OCI-LY7 (cell line): ENCODE results near the gene KCNA2. TPM values are rescaled to one million over a fixed set of nuclear protein-coding genes. Genes with fewer than 3 reads are reported as not detected.

ENCODE experiments used
- BruUV-seq: library from RNA; stranded (reverse); fragments of 400-500 nt; replicated peaks from 2 replicates; lab custom pipeline; 2021; lab: Mats Ljungman, UMichigan
- CTCF ChIA-PET: fragments of 300-600 bp; sonication (Branson Sonifier 250); formaldehyde crosslinking; loops from one replicate; lab custom pipeline; 2022; ENCODE audit warnings: antibody characterized with exemption; ENCODE audit not compliant: unreplicated experiment; lab: Charles Lee
- POLR2A ChIA-PET: fragments of 300-600 bp; sonication (Branson Sonifier 250); formaldehyde crosslinking; loops from one replicate; lab custom pipeline; 2022; ENCODE audit warnings: antibody characterized with exemption; lab: Charles Lee
- DNase-seq: peaks from one replicate; pipeline ENCODE4 v3.0.0-alpha.2; 2015; ENCODE audit warnings: low spot score
- H2AFZ ChIP-seq: fragments of 200-600 bp; sonication (generic), shearing (Covaris generic); 2 replicates; pipeline ENCODE4 v1.6.1; 2014; ENCODE audit warnings: mild to moderate bottlenecking, antibody characterized with exemption, low read length, moderate library complexity
- H3K27ac ChIP-seq: fragments of 200-600 bp; sonication (generic); 2 replicates; pipeline ENCODE4 v1.5.1; 2014; ENCODE audit warnings: mixed run types, low read depth, mild to moderate bottlenecking, moderate library complexity, low read length, inconsistent platforms; ENCODE audit not compliant: poor library complexity, severe bottlenecking
- H3K36me3 ChIP-seq: fragments of 200-600 bp; sonication (generic); 2 replicates; pipeline ENCODE4 v1.6.1; 2014; ENCODE audit warnings: mild to moderate bottlenecking, antibody characterized with exemption, low read length, moderate library complexity, mixed read lengths; ENCODE audit not compliant: insufficient read depth
- H3K4me1 ChIP-seq: fragments of 200-600 bp; sonication (generic); 2 replicates; pipeline ENCODE4 v1.5.1; 2014; ENCODE audit warnings: mild to moderate bottlenecking, low read length; ENCODE audit not compliant: insufficient read depth, poor library complexity, severe bottlenecking
- H3K4me2 ChIP-seq: fragments of 200-600 bp; sonication (generic); 2 replicates; pipeline ENCODE4 v1.6.1; 2014; ENCODE audit warnings: mild to moderate bottlenecking, low read length
- H3K4me3 ChIP-seq: fragments of 200-600 bp; sonication (generic); 2 replicates; pipeline ENCODE4 v1.5.1; 2014; ENCODE audit warnings: mild to moderate bottlenecking, low read depth, low read length; ENCODE audit not compliant: poor library complexity, severe bottlenecking
- H3K79me2 ChIP-seq: fragments of 200-600 bp; sonication (generic); 2 replicates; pipeline ENCODE4 v1.6.1; 2016; ENCODE audit warnings: low read depth, mild to moderate bottlenecking, low read length, moderate library complexity, mixed read lengths; ENCODE audit not compliant: insufficient read depth
- H3K9me2 ChIP-seq: fragments of 200-600 bp; sonication (generic); 2 replicates; pipeline ENCODE4 v1.6.1; 2016; ENCODE audit warnings: mild to moderate bottlenecking, low read length, mixed read lengths; ENCODE audit not compliant: insufficient read depth
- H3K9me3 ChIP-seq: fragments of 200-600 bp; sonication (generic); 2 replicates; pipeline ENCODE4 v1.6.1; 2014; ENCODE audit warnings: mild to moderate bottlenecking, mixed run types, low read length, mixed read lengths
- H4K20me1 ChIP-seq: fragments of 200-600 bp; sonication (generic); 2 replicates; pipeline ENCODE4 v1.6.1; 2014; ENCODE audit warnings: mild to moderate bottlenecking, antibody characterized with exemption, low read length, moderate library complexity, mixed read lengths; ENCODE audit not compliant: insufficient read depth
- CTCF ChIP-seq: fragments of 200-600 bp; sonication (generic); conservative IDR thresholded peaks from 2 replicates; pipeline ENCODE4 v1.5.1; 2014; ENCODE audit warnings: mild to moderate bottlenecking, antibody characterized with exemption, low read length, moderate library complexity, mixed read lengths
- EZH2phosphoT487 ChIP-seq: fragments of 200-600 bp; sonication (generic); IDR thresholded peaks from 2 replicates; pipeline ENCODE4 v1.6.1; 2018; ENCODE audit warnings: low read depth, borderline replicate concordance, mild to moderate bottlenecking, mixed run types, antibody characterized with exemption, low read length, moderate library complexity, mixed read lengths
- intact Hi-C: fragments of 100-400 bp; cut with micrococcal nuclease; formaldehyde crosslinking; loops from one replicate; pipeline ENCODE4 v1.10.0; 2022; ENCODE audit not compliant: unreplicated experiment
- total RNA-seq, 2 experiments: library from RNA; depleted of rRNA in 1 of 2; stranded (reverse); fragments of >200 nt in 1 of 2; shearing (Covaris generic) in 1 of 2; gene quantifications; 2 replicates each; pipeline ENCODE4 v1.2.3, GENCODE V29; 2014 to 2022

Gene KCNA2
- total RNA-seq, 2 experiments from 2014 or later = 0.22 to 2.3 TPM

- Histone ChIP-seq H4K20me1 (no peaks in the 10 kb centered on the region), H3K27ac (peak overlapping the region; percentile 94), H3K4me1 (peaks cover 96% of the 10 kb centered on the region), H3K4me2 (peak overlapping the region; percentile 71), H2AFZ (peak overlapping the region; percentile 3; the same call in 1 of the 2 replicates), H3K9me2 (no peaks in the 10 kb centered on the region), H3K36me3 (no peaks in the 10 kb centered on the region), H3K9me3 (no peaks in the 10 kb centered on the region), H3K4me3 (peak overlapping the region; percentile 56), H3K79me2 (no peaks in the 10 kb centered on the region)
- ChIA-PET POLR2A (interaction anchor here (0.6 to 7.5 kb wide), 9 partner anchors 14 to 985 kb away, joined by 3 to 86 read pairs (median 9); partner anchors contain the start of gene CD53), CTCF (interaction anchor here (1.3 kb wide), 1 partner anchor 15 kb away, joined by 5 read pairs; no protein-coding TSS in a partner anchor)
- TF ChIP-seq EZH2phosphoT487 (no peak), CTCF (no peak)
- intact Hi-C loops = loop anchor here (5.0 to 10.0 kb wide), 2 partner anchors 583 to 1121 kb away; partner anchors contain the start of gene DDX20
- no TSS peak for BruUV-seq
- DNase-seq = no peak
Observed at GRCh38 chr1:110634086-110634454, 27.9 kb upstream of the KCNA2 start.

- Histone ChIP-seq H3K4me3 (no peak overlapping the region), H3K36me3 (no peaks in the 10 kb centered on the region), H3K27ac (peak overlapping the region; percentile 94), H3K79me2 (no peaks in the 10 kb centered on the region), H3K9me3 (no peaks in the 10 kb centered on the region), H2AFZ (no peak overlapping the region), H3K9me2 (no peaks in the 10 kb centered on the region), H3K4me1 (peaks cover 96% of the 10 kb centered on the region), H3K4me2 (peak overlapping the region; percentile 71), H4K20me1 (no peaks in the 10 kb centered on the region)
- intact Hi-C loops = loop anchor here (5.0 to 10.0 kb wide), 2 partner anchors 584 to 1121 kb away; partner anchors contain the start of gene DDX20
- ChIA-PET CTCF (interaction anchor here (1.6 kb wide), 1 partner anchor 133 kb away, joined by 3 read pairs; no protein-coding TSS in a partner anchor), POLR2A (interaction anchor here (0.6 to 7.5 kb wide), 3 partner anchors 15 to 560 kb away, joined by 3 to 86 read pairs (median 13); no protein-coding TSS in a partner anchor)
- no peak for DNase-seq
- TF ChIP-seq CTCF (no peak), EZH2phosphoT487 (no peak)
- no TSS peak for BruUV-seq
Observed at GRCh38 chr1:110633646-110634030, 27.5 kb upstream of the KCNA2 start.
